Tibial nerve (tissue), 4 donors: ENCODE results near the gene NRXN3. TPM values are rescaled to one million over a fixed set of nuclear protein-coding genes. Genes with fewer than 3 reads are reported as not detected.

Source experiments
- DNase-seq, 2 donors: peaks; one replicate each; pipeline ENCODE4 v3.0.0-alpha.2; 2019; ENCODE audit warnings: low spot score in 2 of 2
- H3K27ac ChIP-seq, 4 donors: fragments of 200-600 bp; sonication (generic) in 3 of 4; one replicate each; pipeline ENCODE4 v1.5.1; 2017 to 2019; ENCODE audit warnings: mild to moderate bottlenecking in 1 of 4
- H3K27me3 ChIP-seq, 2 donors: fragments of 200-600 bp; sonication (generic) in 1 of 2; one replicate each; pipeline versions ENCODE4 v1.5.1 to v1.6.0; 2017 to 2019
- H3K36me3 ChIP-seq, 3 donors: fragments of 200-600 bp; sonication (generic); one replicate each; pipeline ENCODE4 v1.5.1; 2018 to 2019
- H3K4me1 ChIP-seq, 4 donors: fragments of 200-600 bp; sonication (generic) in 3 of 4; one replicate each; pipeline ENCODE4 v1.5.1; 2017 to 2019
- H3K4me3 ChIP-seq, 4 donors: fragments of 200-600 bp; sonication (generic) in 3 of 4; one replicate each; pipeline ENCODE4 v1.5.1; 2017 to 2019; ENCODE audit warnings: mild to moderate bottlenecking in 1 of 4, moderate library complexity in 1 of 4
- H3K9me3 ChIP-seq, 4 donors: fragments of 200-600 bp; sonication (generic) in 3 of 4; one replicate each; pipeline ENCODE4 v1.5.1; 2017 to 2019
- CTCF ChIP-seq, 5 experiments: fragments of 200-600 bp in 3 of 5; fragments of 450-650 bp in 2 of 5; sonication (generic) in 3 of 5; IDR thresholded peaks; one replicate each; pipeline ENCODE4 v1.5.1; 2016 to 2019; ENCODE audit warnings: antibody characterized with exemption in 5 of 5, mild to moderate bottlenecking in 3 of 5, moderate library complexity in 2 of 5
- EP300 ChIP-seq, 2 donors: sonication (generic); formaldehyde crosslinking; IDR thresholded peaks; one replicate each; pipeline ENCODE4 v1.6.1; 2017; ENCODE audit warnings: antibody characterized with exemption in 2 of 2, mild to moderate bottlenecking in 1 of 2
- POLR2A ChIP-seq, 2 donors: fragments of 450-650 bp; IDR thresholded peaks; one replicate each; pipeline ENCODE4 v1.6.1; 2017; ENCODE audit warnings: antibody characterized with exemption in 2 of 2, mild to moderate bottlenecking in 2 of 2, moderate library complexity in 2 of 2
- WGBS, 2 donors: methylation state at CpG; one replicate each; pipeline ENCODE4 v1.1.5; 2018; 5-methylcytosine and 5-hydroxymethylcytosine counted together
- total RNA-seq, 4 donors: library from RNA; depleted of rRNA; stranded (reverse); fragments of >200 nt; gene quantifications; one replicate each; pipeline ENCODE4 v1.1.0, GENCODE V29; 2016

The NRXN3 gene
- total RNA-seq, 4 donors from 2014 or later: 16.7 to 52.2 (median 19.7) TPM

- WGBS, 2 donors: 70 to 75% methylated on average over 7 of the region's 7 CpGs
- no peaks in the 10 kb centered on the region for H3K4me1 ChIP-seq
These were observed 157.5 kb downstream of the NRXN3 start for GRCh38 chr14:78327426-78328221.

GRCh38 chr14:78329371-78329770, 159.2 kb downstream of the NRXN3 start:
- H3K27ac ChIP-seq: no peak overlapping the region
- TF ChIP-seq EP300 (IDR thresholded peaks at IDR 0.05) (no peak), POLR2A (IDR thresholded peaks at IDR 0.05) (no peak), CTCF (IDR thresholded peaks at IDR 0.05) (no peak)
- no peaks in the 10 kb centered on the region for H3K4me1 ChIP-seq
- DNase-seq: no peak
- H3K36me3 ChIP-seq: no peaks in the 10 kb centered on the region
- H3K27me3 ChIP-seq: no peaks in the 10 kb centered on the region
- WGBS, 2 donors: 89 to 91% methylated on average over 1 of the region's 1 CpG
- H3K9me3 ChIP-seq: no peaks in the 10 kb centered on the region
- H3K4me3 ChIP-seq: no peak overlapping the region

More at GRCh38 chr14:78327426-78328221, 157.5 kb downstream of the NRXN3 start:
- Histone ChIP-seq H3K27me3 (no peaks in the 10 kb centered on the region), H3K27ac (no peak overlapping the region), H3K36me3 (no peaks in the 10 kb centered on the region), H3K4me3 (no peak overlapping the region), H3K9me3 (no peaks in the 10 kb centered on the region)
- TF ChIP-seq POLR2A (IDR thresholded peaks at IDR 0.05) (no peak), CTCF (IDR thresholded peaks at IDR 0.05) (no peak), EP300 (IDR thresholded peaks at IDR 0.05) (no peak)
- no peak for DNase-seq

- TF ChIP-seq CTCF (IDR thresholded peaks at IDR 0.05): no peak
- TF ChIP-seq EP300 (IDR thresholded peaks at IDR 0.05): no peak
- no peak for DNase-seq
- H3K36me3 ChIP-seq: no peaks in the 10 kb centered on the region
- H3K4me3 ChIP-seq: no peak overlapping the region
- no peaks in the 10 kb centered on the region for H3K27me3 ChIP-seq
- no peaks in the 10 kb centered on the region for H3K9me3 ChIP-seq
- no peaks in the 10 kb centered on the region for H3K4me1 ChIP-seq
- 76 to 80% methylated on average over 2 of the region's 2 CpGs for WGBS, 2 donors
- no peak overlapping the region for H3K27ac ChIP-seq
These were observed 165.4 kb downstream of the NRXN3 start for GRCh38 chr14:78335531-78335930.

GRCh38 chr14:78340250-78340649, 170.1 kb downstream of the NRXN3 start:
- no peak for DNase-seq
- Histone ChIP-seq H3K27me3 (no peaks in the 10 kb centered on the region), H3K9me3 (no peaks in the 10 kb centered on the region), H3K36me3 (no peaks in the 10 kb centered on the region), H3K4me3 (no peak overlapping the region), H3K27ac (no peak overlapping the region), H3K4me1 (no peaks in the 10 kb centered on the region)
- TF ChIP-seq CTCF (IDR thresholded peaks at IDR 0.05) (no peak), EP300 (IDR thresholded peaks at IDR 0.05) (no peak), POLR2A (IDR thresholded peaks at IDR 0.05) (no peak)
- WGBS, 2 donors: 58 to 71% methylated on average over 3 of the region's 3 CpGs

GRCh38 chr14:78341827-78342389, 171.7 kb downstream of the NRXN3 start:
- 69 to 76% methylated on average over 3 of the region's 3 CpGs for WGBS, 2 donors
- no peak overlapping the region for H3K4me3 ChIP-seq
- TF ChIP-seq POLR2A (IDR thresholded peaks at IDR 0.05) (no peak), EP300 (IDR thresholded peaks at IDR 0.05) (no peak), CTCF (IDR thresholded peaks at IDR 0.05) (no peak)
- H3K9me3 ChIP-seq: no peaks in the 10 kb centered on the region
- H3K36me3 ChIP-seq: no peaks in the 10 kb centered on the region
- no peaks in the 10 kb centered on the region for H3K27me3 ChIP-seq
- no peak for DNase-seq
- no peaks in the 10 kb centered on the region for H3K4me1 ChIP-seq
- H3K27ac ChIP-seq: no peak overlapping the region
